ENCODE results near the gene ERC2. TPM values are rescaled to one million over a fixed set of nuclear protein-coding genes. Genes with fewer than 3 reads are reported as not detected.

Gene ERC2
- total RNA-seq, 1 donor from 2014 or later: 32.5 TPM

- H3K27ac Mint-ChIP-seq: no peak overlapping the region
- TF ChIP-seq CTCF (IDR thresholded peaks at IDR 0.05; ENCODE audit: unreplicated experiment): no peak
- no peaks in the 10 kb centered on the region for H3K9me3 Mint-ChIP-seq (ENCODE audit: low read depth)
- H3K36me3 Mint-ChIP-seq (ENCODE audit: insufficient read depth): no peaks in the 10 kb centered on the region
- DNase-seq (ENCODE audit: low spot score, unreplicated experiment): no peak
- H3K4me1 Mint-ChIP-seq (ENCODE audit: low read depth): no peaks in the 10 kb centered on the region
- H3K4me3 Mint-ChIP-seq (ENCODE audit: low read depth): no peak overlapping the region
- no peaks in the 10 kb centered on the region for H3K27me3 Mint-ChIP-seq
Measured at GRCh38 chr3:55654123-55654760, 814.0 kb downstream of the ERC2 start.

GRCh38 chr3:55651011-55651410, 817.3 kb downstream of the ERC2 start:
- H3K4me1 Mint-ChIP-seq (ENCODE audit: low read depth): no peaks in the 10 kb centered on the region

GRCh38 chr3:55650011-55650410, 818.3 kb downstream of the ERC2 start:
- H3K4me3 Mint-ChIP-seq (ENCODE audit: low read depth): no peak overlapping the region

More at GRCh38 chr3:55651011-55651410, 817.3 kb downstream of the ERC2 start:
- no peak for TF ChIP-seq CTCF (IDR thresholded peaks at IDR 0.05; ENCODE audit: unreplicated experiment)
- Mint-ChIP-seq H3K27me3 (peaks cover 7% of the 10 kb centered on the region), H3K27ac (no peak overlapping the region), H3K36me3 (ENCODE audit: insufficient read depth) (no peaks in the 10 kb centered on the region), H3K4me3 (ENCODE audit: low read depth) (no peak overlapping the region), H3K9me3 (ENCODE audit: low read depth) (no peaks in the 10 kb centered on the region)
- no peak for DNase-seq (ENCODE audit: low spot score, unreplicated experiment)

GRCh38 chr3:55649554-55649953, 818.7 kb downstream of the ERC2 start:
- no peaks in the 10 kb centered on the region for H3K9me3 Mint-ChIP-seq (ENCODE audit: low read depth)
- H3K27ac Mint-ChIP-seq: no peak overlapping the region
- H3K4me1 Mint-ChIP-seq (ENCODE audit: low read depth): no peaks in the 10 kb centered on the region
- no peaks in the 10 kb centered on the region for H3K36me3 Mint-ChIP-seq (ENCODE audit: insufficient read depth)
- no peak overlapping the region for H3K4me3 Mint-ChIP-seq (ENCODE audit: low read depth)
- DNase-seq (ENCODE audit: low spot score, unreplicated experiment): no peak
- peaks cover 7% of the 10 kb centered on the region for H3K27me3 Mint-ChIP-seq
- TF ChIP-seq CTCF (IDR thresholded peaks at IDR 0.05; ENCODE audit: unreplicated experiment): no peak

More at GRCh38 chr3:55650011-55650410, 818.3 kb downstream of the ERC2 start:
- Mint-ChIP-seq H3K36me3 (ENCODE audit: insufficient read depth) (no peaks in the 10 kb centered on the region), H3K9me3 (ENCODE audit: low read depth) (no peaks in the 10 kb centered on the region), H3K27ac (no peak overlapping the region), H3K27me3 (peaks cover 7% of the 10 kb centered on the region), H3K4me1 (ENCODE audit: low read depth) (no peaks in the 10 kb centered on the region)
- DNase-seq (ENCODE audit: low spot score, unreplicated experiment): no peak
- no peak for TF ChIP-seq CTCF (IDR thresholded peaks at IDR 0.05; ENCODE audit: unreplicated experiment)

GRCh38 chr3:55648591-55649318, 819.5 kb downstream of the ERC2 start:
- no peak for TF ChIP-seq CTCF (IDR thresholded peaks at IDR 0.05; ENCODE audit: unreplicated experiment)
- Mint-ChIP-seq H3K27me3 (peaks cover 7% of the 10 kb centered on the region), H3K4me1 (ENCODE audit: low read depth) (no peaks in the 10 kb centered on the region), H3K4me3 (ENCODE audit: low read depth) (no peak overlapping the region), H3K9me3 (ENCODE audit: low read depth) (no peaks in the 10 kb centered on the region), H3K36me3 (ENCODE audit: insufficient read depth) (no peaks in the 10 kb centered on the region), H3K27ac (no peak overlapping the region)
- DNase-seq (ENCODE audit: low spot score, unreplicated experiment): no peak
